Calu3 (cell line): ENCODE results near the gene TCEA2. TPM values are rescaled to one million over a fixed set of nuclear protein-coding genes. Genes with fewer than 3 reads are reported as not detected.

Experiments used
- BruUV-seq: library from RNA; stranded (reverse); fragments of 400-500 nt; replicated peaks from 2 replicates; lab custom pipeline; 2021; lab: Mats Ljungman, UMichigan
- CTCF ChIA-PET: fragments of 300-600 bp; sonication (Branson Sonifier 250); formaldehyde crosslinking; loops from one replicate; lab custom pipeline; 2022; ENCODE audit warnings: antibody characterized with exemption; lab: Charles Lee
- DNase-seq: peaks from one replicate; pipeline ENCODE4 v3.0.0; 2022
- H3K27ac Mint-ChIP-seq: one replicate; pipeline ENCODE4 v1.8.0; 2022; ENCODE audit warnings: mixed read lengths; ENCODE audit not compliant: unreplicated experiment
- H3K27me3 Mint-ChIP-seq: one replicate; pipeline ENCODE4 v1.8.0; 2022; ENCODE audit warnings: mixed read lengths; ENCODE audit not compliant: unreplicated experiment
- H3K36me3 Mint-ChIP-seq: one replicate; pipeline ENCODE4 v1.8.0; 2022; ENCODE audit warnings: mild to moderate bottlenecking, moderate library complexity, mixed read lengths; ENCODE audit not compliant: insufficient read depth, unreplicated experiment
- H3K4me1 Mint-ChIP-seq: one replicate; pipeline ENCODE4 v1.8.0; 2022; ENCODE audit warnings: mild to moderate bottlenecking, low read depth, mixed read lengths; ENCODE audit not compliant: unreplicated experiment
- H3K4me3 Mint-ChIP-seq: one replicate; pipeline ENCODE4 v1.8.0; 2022; ENCODE audit warnings: mild to moderate bottlenecking, low read depth, moderate library complexity, mixed read lengths; ENCODE audit not compliant: unreplicated experiment
- H3K9me3 Mint-ChIP-seq: one replicate; pipeline ENCODE4 v1.8.0; 2022; ENCODE audit warnings: low read depth, mixed read lengths; ENCODE audit not compliant: unreplicated experiment
- CTCF ChIP-seq: fragments of 200-600 bp; IDR thresholded peaks from one replicate; pipeline ENCODE4 v1.8.0; 2022; ENCODE audit warnings: antibody characterized with exemption; ENCODE audit not compliant: unreplicated experiment
- intact Hi-C: fragments of 100-400 bp; cut with micrococcal nuclease; formaldehyde crosslinking; loops from one replicate; pipeline ENCODE4 v1.10.0; 2022; ENCODE audit not compliant: unreplicated experiment
- total RNA-seq: library from RNA; stranded (reverse); gene quantifications from 2 replicates; pipeline ENCODE4 v1.2.3, GENCODE V29; 2022

TCEA2 gene
- total RNA-seq, 1 experiment from 2014 or later: 39.9 TPM

GRCh38 chr20:64044484-64045247 lies 18.3 kb upstream of the TCEA2 start:
- Mint-ChIP-seq H3K4me3 (no peak overlapping the region), H3K27me3 (peaks cover 75% of the 10 kb centered on the region), H3K4me1 (peaks cover 14% of the 10 kb centered on the region), H3K9me3 (no peaks in the 10 kb centered on the region), H3K36me3 (peaks cover 14% of the 10 kb centered on the region), H3K27ac (no peak overlapping the region)
- intact Hi-C loops: no loop called here
- BruUV-seq: no TSS peak
- CTCF ChIA-PET: interaction anchor here (0.6 to 0.9 kb wide), 3 partner anchors 18 to 80 kb away, joined by 3 to 4 read pairs (median 3); partner anchors contain the start of gene TCEA2
- no peak for TF ChIP-seq CTCF
- peak; percentile 50 for DNase-seq

GRCh38 chr20:64045346-64046011 lies 17.5 kb upstream of the TCEA2 start:
- H3K4me1 Mint-ChIP-seq: peaks cover 14% of the 10 kb centered on the region
- no peaks in the 10 kb centered on the region for H3K9me3 Mint-ChIP-seq
- no peak overlapping the region for H3K4me3 Mint-ChIP-seq
- no peak overlapping the region for H3K27ac Mint-ChIP-seq
- CTCF ChIA-PET: interaction anchor here (0.6 to 0.7 kb wide), 2 partner anchors 67 to 79 kb away, joined by 3 to 4 read pairs; no protein-coding TSS in a partner anchor
- TF ChIP-seq CTCF: no peak
- DNase-seq: no peak
- intact Hi-C loops: no loop called here
- H3K27me3 Mint-ChIP-seq: peaks cover 75% of the 10 kb centered on the region
- H3K36me3 Mint-ChIP-seq: peaks cover 12% of the 10 kb centered on the region
- BruUV-seq: no TSS peak

GRCh38 chr20:64047046-64047389 lies 16.0 kb upstream of the TCEA2 start:
- CTCF ChIA-PET: interaction anchor here (0.7 kb wide), 2 partner anchors 39 to 201 kb away, joined by 3 read pairs; no protein-coding TSS in a partner anchor
- Mint-ChIP-seq H3K9me3 (no peaks in the 10 kb centered on the region), H3K36me3 (peaks cover 9% of the 10 kb centered on the region), H3K27ac (no peak overlapping the region), H3K4me3 (no peak overlapping the region), H3K4me1 (peaks cover 14% of the 10 kb centered on the region), H3K27me3 (peaks cover 78% of the 10 kb centered on the region)
- DNase-seq: no peak
- no TSS peak for BruUV-seq
- no peak for TF ChIP-seq CTCF
- intact Hi-C loops: no loop called here

- Mint-ChIP-seq H3K4me1 (peaks cover 14% of the 10 kb centered on the region), H3K27ac (no peak overlapping the region), H3K4me3 (no peak overlapping the region), H3K36me3 (peaks cover 9% of the 10 kb centered on the region), H3K9me3 (no peaks in the 10 kb centered on the region), H3K27me3 (peaks cover 88% of the 10 kb centered on the region)
- TF ChIP-seq CTCF: no peak
- BruUV-seq: no TSS peak
- intact Hi-C loops: no loop called here
- no peak for DNase-seq
- CTCF ChIA-PET: no interaction called here
These were observed 15.0 kb upstream of the TCEA2 start for GRCh38 chr20:64047968-64048401.
